K562 (cell line): ENCODE data around the gene TM9SF4. TPM values are rescaled to one million over a fixed set of nuclear protein-coding genes. Genes with fewer than 3 reads are reported as not detected.

Experiments
- ARID1B ChIP-seq: fragments of 450-650 bp; IDR thresholded peaks from 2 replicates; pipeline ENCODE4 v1.6.1; 2016; ENCODE audit warnings: antibody characterized with exemption, mild to moderate bottlenecking, inconsistent platforms
- ATF1 ChIP-seq, 2 experiments: fragments of 450-650 bp in 1 of 2; IDR thresholded peaks; 2 replicates each; pipeline ENCODE4 v1.6.1; 2016; ENCODE audit warnings: missing compliant biosample characterization in 1 of 2, missing genetic modification characterization in 1 of 2
- ATF7 ChIP-seq: fragments of 450-650 bp; IDR thresholded peaks from 2 replicates; pipeline ENCODE4 v1.7.1; 2014; ENCODE audit warnings: mild to moderate bottlenecking, moderate library complexity
- CBFA2T3 ChIP-seq: fragments of 450-650 bp; IDR thresholded peaks from 2 replicates; pipeline ENCODE4 v1.6.1; 2017
- GATAD2A ChIP-seq: fragments of 450-650 bp; IDR thresholded peaks from 2 replicates; pipeline ENCODE4 v1.6.1; 2017
- HDAC2 ChIP-seq: fragments of 450-650 bp; IDR thresholded peaks from 2 replicates; pipeline ENCODE4 v1.6.1; 2016; ENCODE audit warnings: mild to moderate bottlenecking
- JUND ChIP-seq, 2 experiments: IDR thresholded peaks; 2 replicates in 1 of 2; 3 replicates in 1 of 2; pipeline ENCODE4 v1.6.1; 2011; ENCODE audit warnings: borderline replicate concordance in 2 of 2, low read depth in 2 of 2, low read length in 2 of 2, improper control_type of control experiment in 1 of 2, missing biosample characterization in 1 of 2, missing genetic modification characterization in 1 of 2, missing genetic modification reagents in 1 of 2
- MXI1 ChIP-seq: IDR thresholded peaks from 2 replicates; pipeline ENCODE4 v1.6.1; 2011; ENCODE audit warnings: low read depth, mild to moderate bottlenecking, improper control_type of control experiment, low read length
- NFXL1 ChIP-seq: fragments of 450-650 bp; formaldehyde crosslinking; IDR thresholded peaks from 2 replicates; pipeline ENCODE4 v1.4.0; 2021; ENCODE audit warnings: mild to moderate bottlenecking
- NR4A1 ChIP-seq, 2 experiments: fragments of 250-450 bp in 1 of 2; fragments of 450-650 bp in 1 of 2; sonication (Bioruptor Pico) in 1 of 2; IDR thresholded peaks; 2 replicates each; pipeline versions ENCODE4 v1.4.0 to v1.6.1; 2016 to 2020; ENCODE audit warnings: mild to moderate bottlenecking in 2 of 2, missing compliant biosample characterization in 1 of 2, missing genetic modification characterization in 1 of 2, moderate library complexity in 1 of 2
- PURB ChIP-seq: sonication (generic); formaldehyde crosslinking; IDR thresholded peaks from 2 replicates; pipeline ENCODE4 v1.9.0; 2021; ENCODE audit warnings: low read depth, mild to moderate bottlenecking, missing genetic modification reagents
- RFX1 ChIP-seq: fragments of 450-650 bp; IDR thresholded peaks from 2 replicates; pipeline ENCODE4 v1.6.1; 2016; ENCODE audit warnings: mild to moderate bottlenecking, moderate library complexity
- SAP30 ChIP-seq: fragments of 200-600 bp; sonication (generic); IDR thresholded peaks from 2 replicates; pipeline ENCODE4 v1.6.1; 2012; ENCODE audit warnings: borderline replicate concordance, low read depth, mild to moderate bottlenecking, moderate library complexity, low read length, control low read depth, inconsistent platforms; ENCODE audit not compliant: insufficient read depth, poor library complexity, severe bottlenecking
- SMAD4 ChIP-seq: fragments of 250-450 bp; sonication (Bioruptor Pico); conservative IDR thresholded peaks from 2 replicates; pipeline ENCODE4 v1.8.0; 2021; ENCODE audit warnings: inconsistent platforms, mild to moderate bottlenecking, moderate library complexity
- SMARCA4 ChIP-seq: fragments of 450-650 bp; IDR thresholded peaks from 2 replicates; pipeline ENCODE4 v1.6.1; 2016
- SPI1 ChIP-seq: IDR thresholded peaks from 2 replicates; pipeline ENCODE4 v1.6.1; 2011; ENCODE audit warnings: low read depth, low read length, control low read depth, borderline replicate concordance
- SRSF3 ChIP-seq: fragments of 200-400 bp; formaldehyde crosslinking; IDR thresholded peaks from 2 replicates; pipeline ENCODE4 v1.6.1; 2016; ENCODE audit warnings: mild to moderate bottlenecking, low read length, moderate library complexity; ENCODE audit not compliant: insufficient read depth
- TEAD1 ChIP-seq, 2 experiments: fragments of 450-650 bp in 1 of 2; sonication (generic) in 1 of 2; formaldehyde crosslinking; IDR thresholded peaks; 2 replicates each; pipeline versions ENCODE4 v1.4.0 to v1.8.0; 2020 to 2022; ENCODE audit warnings: mild to moderate bottlenecking in 2 of 2, missing genetic modification reagents in 1 of 2
- ZEB2 ChIP-seq: fragments of 450-650 bp; IDR thresholded peaks from 2 replicates; pipeline ENCODE4 v1.6.1; 2016
- ZFPM2 ChIP-seq: fragments of 250-450 bp; sonication (Bioruptor Pico); IDR thresholded peaks from 2 replicates; pipeline ENCODE4 v1.5.1; 2022; ENCODE audit warnings: mild to moderate bottlenecking
- ZNF175 ChIP-seq: fragments of 200-800 bp; sonication (Bioruptor generic); IDR thresholded peaks from 2 replicates; pipeline ENCODE4 v1.6.1; 2016; ENCODE audit warnings: low read depth, mild to moderate bottlenecking, missing genetic modification characterization, missing compliant biosample characterization
- polyA plus RNA-seq, 8 experiments: library from polyadenylated mRNA; depleted of rRNA in 4 of 8; stranded (reverse) in 5 of 8; unstranded in 3 of 8; fragments of >200 nt; fragmentation: Nextera tagmentation in 2 of 8; fragmentation: Illumina TruSeq in 1 of 8; extraction: Ambion mirVana in 2 of 8; extraction: Trizol in 1 of 8; gene quantifications; 2 replicates each; pipeline versions ENCODE4 v1.2.1 to v1.2.3, GENCODE V29; 2011 to 2014; ENCODE audit warnings: inconsistent platforms in 1 of 8, missing spikeins in 1 of 8
- total RNA-seq, 7 experiments: library from RNA; depleted of rRNA in 6 of 7; stranded (reverse); fragments of >200 nt in 6 of 7; fragmentation: Illumina TruSeq in 2 of 7; extraction: Trizol in 2 of 7; gene quantifications; 2 replicates each; pipeline versions ENCODE4 v1.2.1 to v1.2.3, GENCODE V29; 2011 to 2021; ENCODE audit warnings: low replicate concordance in 1 of 7
- TF ChIP-seq, protein P1 (sequence below): fragments of 250-450 bp; sonication (Bioruptor Pico); IDR thresholded peaks from 2 replicates; pipeline ENCODE4 v1.6.1; 2021; ENCODE audit warnings: mild to moderate bottlenecking
- TF ChIP-seq, protein P2 (sequence below): fragments of 450-650 bp; IDR thresholded peaks from 2 replicates; pipeline ENCODE4 v1.6.1; 2017; ENCODE audit warnings: antibody characterized with exemption, mild to moderate bottlenecking
- TF ChIP-seq, protein P3 (sequence below): fragments of 200-800 bp; sonication (Bioruptor generic); IDR thresholded peaks from 2 replicates; pipeline ENCODE4 v1.6.1; 2017; ENCODE audit warnings: missing genetic modification characterization, missing compliant biosample characterization

Gene TM9SF4
- total and polyA plus RNA-seq, 9 of the 15 experiments (the other 6 are each of a cell fraction or from before 2014, with no cell fraction given): 14.5 to 46.3 (median 26.9) TPM

DNA sequence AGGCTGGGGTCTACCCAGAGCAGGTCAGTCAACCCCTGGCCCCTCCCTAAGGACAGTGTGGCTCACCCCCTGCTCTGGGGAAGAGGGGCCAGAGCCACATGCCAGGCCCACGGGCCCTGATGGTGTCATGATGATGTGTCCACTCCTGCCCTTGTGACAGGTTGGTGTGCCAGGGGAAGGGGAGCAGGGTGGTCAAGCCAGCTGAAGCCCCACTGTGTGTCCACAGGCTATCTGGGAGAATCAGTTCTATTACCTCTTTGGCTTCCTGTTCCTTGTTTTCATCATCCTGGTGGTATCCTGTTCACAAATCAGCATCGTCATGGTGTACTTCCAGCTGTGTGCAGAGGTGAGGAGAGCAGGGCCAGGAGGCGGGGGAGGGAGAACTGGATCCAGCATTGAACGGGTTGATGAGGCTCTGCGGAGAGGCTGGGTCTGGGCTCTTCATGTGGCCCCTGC is 50.3 kb downstream of the TM9SF4 start (continued):
- TF ChIP-seq ATF7 (peak; percentile 70; the same call in 1 of the 2 replicates), HDAC2 (peak; percentile 73), ZFPM2 (CRISPR knock-in tag) (no peak), RFX1 (no peak), ATF1 (CRISPR knock-in tag; IDR thresholded peaks at IDR 0.05) (no peak), ATF1 (tag; IDR thresholded peaks at IDR 0.05) (peak; percentile 48), PURB (CRISPR knock-in tag) (no peak), NFXL1 (CRISPR knock-in tag) (peak; percentile 84), JUND (IDR thresholded peaks at IDR 0.05; ENCODE audit: borderline replicate concordance, low read depth, low read length) (peak; percentile 74), JUND (tag; IDR thresholded peaks at IDR 0.05; ENCODE audit: borderline replicate concordance, low read depth, low read length) (peak; percentile 62; the same call in 1 of the 3 replicates), ZNF175 (peak; percentile 83), NR4A1 (CRISPR knock-in tag; IDR thresholded peaks at IDR 0.05) (no peak), NR4A1 (tag; IDR thresholded peaks at IDR 0.05) (peak; percentile 94), SPI1 (peak; percentile 75; the same call in 1 of the 2 replicates), SAP30 (no peak), SMAD4 (CRISPR knock-in tag) (peak; percentile 89), SRSF3 (no peak), MXI1 (no peak), CBFA2T3 (peak; percentile 64), GATAD2A (peak; percentile 85), TEAD1 (CRISPR knock-in tag; IDR thresholded peaks at IDR 0.05) (peak in 1 of 2 experiments; percentile 19; a peak in 2 of 4 replicates), SMARCA4 (peak; percentile 82), ARID1B (peak; percentile 84), ZEB2 (peak; percentile 27; the same call in 1 of the 2 replicates)
- TF ChIP-seq, protein P1, sequence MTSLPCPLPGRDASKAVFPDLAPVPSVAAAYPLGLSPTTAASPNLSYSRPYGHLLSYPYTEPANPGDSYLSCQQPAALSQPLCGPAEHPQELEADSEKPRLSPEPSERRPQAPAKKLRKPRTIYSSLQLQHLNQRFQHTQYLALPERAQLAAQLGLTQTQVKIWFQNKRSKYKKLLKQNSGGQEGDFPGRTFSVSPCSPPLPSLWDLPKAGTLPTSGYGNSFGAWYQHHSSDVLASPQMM: no peak
- TF ChIP-seq, protein P2, sequence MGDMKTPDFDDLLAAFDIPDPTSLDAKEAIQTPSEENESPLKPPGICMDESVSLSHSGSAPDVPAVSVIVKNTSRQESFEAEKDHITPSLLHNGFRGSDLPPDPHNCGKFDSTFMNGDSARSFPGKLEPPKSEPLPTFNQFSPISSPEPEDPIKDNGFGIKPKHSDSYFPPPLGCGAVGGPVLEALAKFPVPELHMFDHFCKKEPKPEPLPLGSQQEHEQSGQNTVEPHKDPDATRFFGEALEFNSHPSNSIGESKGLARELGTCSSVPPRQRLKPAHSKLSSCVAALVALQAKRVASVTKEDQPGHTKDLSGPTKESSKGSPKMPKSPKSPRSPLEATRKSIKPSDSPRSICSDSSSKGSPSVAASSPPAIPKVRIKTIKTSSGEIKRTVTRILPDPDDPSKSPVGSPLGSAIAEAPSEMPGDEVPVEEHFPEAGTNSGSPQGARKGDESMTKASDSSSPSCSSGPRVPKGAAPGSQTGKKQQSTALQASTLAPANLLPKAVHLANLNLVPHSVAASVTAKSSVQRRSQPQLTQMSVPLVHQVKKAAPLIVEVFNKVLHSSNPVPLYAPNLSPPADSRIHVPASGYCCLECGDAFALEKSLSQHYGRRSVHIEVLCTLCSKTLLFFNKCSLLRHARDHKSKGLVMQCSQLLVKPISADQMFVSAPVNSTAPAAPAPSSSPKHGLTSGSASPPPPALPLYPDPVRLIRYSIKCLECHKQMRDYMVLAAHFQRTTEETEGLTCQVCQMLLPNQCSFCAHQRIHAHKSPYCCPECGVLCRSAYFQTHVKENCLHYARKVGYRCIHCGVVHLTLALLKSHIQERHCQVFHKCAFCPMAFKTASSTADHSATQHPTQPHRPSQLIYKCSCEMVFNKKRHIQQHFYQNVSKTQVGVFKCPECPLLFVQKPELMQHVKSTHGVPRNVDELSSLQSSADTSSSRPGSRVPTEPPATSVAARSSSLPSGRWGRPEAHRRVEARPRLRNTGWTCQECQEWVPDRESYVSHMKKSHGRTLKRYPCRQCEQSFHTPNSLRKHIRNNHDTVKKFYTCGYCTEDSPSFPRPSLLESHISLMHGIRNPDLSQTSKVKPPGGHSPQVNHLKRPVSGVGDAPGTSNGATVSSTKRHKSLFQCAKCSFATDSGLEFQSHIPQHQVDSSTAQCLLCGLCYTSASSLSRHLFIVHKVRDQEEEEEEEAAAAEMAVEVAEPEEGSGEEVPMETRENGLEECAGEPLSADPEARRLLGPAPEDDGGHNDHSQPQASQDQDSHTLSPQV: peak; percentile 94
- TF ChIP-seq, protein P3, sequence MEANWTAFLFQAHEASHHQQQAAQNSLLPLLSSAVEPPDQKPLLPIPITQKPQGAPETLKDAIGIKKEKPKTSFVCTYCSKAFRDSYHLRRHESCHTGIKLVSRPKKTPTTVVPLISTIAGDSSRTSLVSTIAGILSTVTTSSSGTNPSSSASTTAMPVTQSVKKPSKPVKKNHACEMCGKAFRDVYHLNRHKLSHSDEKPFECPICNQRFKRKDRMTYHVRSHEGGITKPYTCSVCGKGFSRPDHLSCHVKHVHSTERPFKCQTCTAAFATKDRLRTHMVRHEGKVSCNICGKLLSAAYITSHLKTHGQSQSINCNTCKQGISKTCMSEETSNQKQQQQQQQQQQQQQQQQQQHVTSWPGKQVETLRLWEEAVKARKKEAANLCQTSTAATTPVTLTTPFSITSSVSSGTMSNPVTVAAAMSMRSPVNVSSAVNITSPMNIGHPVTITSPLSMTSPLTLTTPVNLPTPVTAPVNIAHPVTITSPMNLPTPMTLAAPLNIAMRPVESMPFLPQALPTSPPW (CRISPR knock-in tag): peak; percentile 72
